ENCODE measurements around the gene KCNMA1.

Gene KCNMA1

DNA sequence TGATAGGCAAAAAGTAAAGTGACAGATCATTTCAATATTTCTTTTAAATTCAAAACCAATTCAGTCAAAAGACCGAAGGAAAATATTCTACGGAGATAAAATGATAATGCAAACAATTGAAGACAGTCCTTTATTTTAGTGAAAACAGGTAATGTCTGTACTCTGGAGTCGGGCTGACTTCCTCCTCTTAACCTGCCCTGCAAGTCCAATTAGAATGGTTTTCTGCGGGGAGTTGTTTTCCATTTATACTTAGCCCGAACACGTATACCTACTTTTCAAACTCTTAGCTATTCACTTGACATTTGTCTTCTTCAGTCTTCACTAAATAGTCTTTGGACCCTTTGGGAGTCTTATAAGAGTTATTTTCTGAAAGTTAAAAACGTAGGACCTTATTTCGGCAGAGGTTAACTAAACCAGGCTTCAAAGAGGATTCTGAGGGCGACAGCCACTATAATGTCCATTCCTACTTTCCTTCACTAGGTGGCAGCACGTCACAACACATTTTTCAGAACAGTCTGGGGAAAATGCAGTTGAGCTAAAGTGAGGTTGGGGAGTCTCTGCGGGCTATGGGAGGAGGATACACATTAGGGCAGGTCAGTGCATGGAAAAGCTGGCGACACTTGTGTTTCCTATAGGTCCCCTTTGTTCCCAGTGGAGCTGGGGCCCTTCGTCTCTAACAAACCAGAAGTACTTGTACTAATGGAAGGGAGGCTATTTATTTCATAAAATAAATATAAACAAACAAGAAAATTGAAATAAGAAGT lies 472.0 kb downstream of the KCNMA1 start:
- no peak for ATAC-seq

DNA sequence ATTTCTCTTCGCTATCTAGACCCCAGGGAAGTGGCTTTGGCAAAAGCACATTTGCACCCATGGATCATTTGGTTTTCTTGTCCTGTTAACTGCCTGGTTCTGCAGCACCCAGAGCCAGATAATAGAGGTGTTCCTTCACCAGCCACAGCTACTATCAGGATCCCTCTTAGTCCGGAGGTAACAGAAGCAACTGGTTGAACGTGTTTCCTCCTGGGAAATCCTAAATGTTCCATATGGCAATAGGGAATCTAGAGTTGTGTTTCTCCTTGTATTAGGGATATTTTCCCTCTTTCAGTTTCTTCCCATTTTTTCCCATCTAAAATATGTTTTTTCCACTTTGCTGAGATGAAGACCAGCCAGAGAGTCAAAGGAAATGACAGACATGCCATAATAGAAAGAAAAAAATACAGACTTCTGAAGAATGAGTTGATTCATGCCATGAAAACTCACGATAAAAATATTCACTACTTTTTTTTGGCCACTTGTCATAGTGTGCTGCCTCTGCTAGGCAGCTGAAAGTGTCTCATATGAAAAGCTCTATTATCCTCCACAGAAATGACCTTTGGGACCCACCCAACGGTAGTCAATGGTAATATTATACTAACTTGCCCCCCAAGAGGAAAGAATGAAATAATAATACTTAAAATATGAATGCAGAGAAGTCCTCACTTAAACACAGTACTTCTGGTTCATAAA lies 472.8 kb downstream of the KCNMA1 start:
- no peak for ATAC-seq

DNA sequence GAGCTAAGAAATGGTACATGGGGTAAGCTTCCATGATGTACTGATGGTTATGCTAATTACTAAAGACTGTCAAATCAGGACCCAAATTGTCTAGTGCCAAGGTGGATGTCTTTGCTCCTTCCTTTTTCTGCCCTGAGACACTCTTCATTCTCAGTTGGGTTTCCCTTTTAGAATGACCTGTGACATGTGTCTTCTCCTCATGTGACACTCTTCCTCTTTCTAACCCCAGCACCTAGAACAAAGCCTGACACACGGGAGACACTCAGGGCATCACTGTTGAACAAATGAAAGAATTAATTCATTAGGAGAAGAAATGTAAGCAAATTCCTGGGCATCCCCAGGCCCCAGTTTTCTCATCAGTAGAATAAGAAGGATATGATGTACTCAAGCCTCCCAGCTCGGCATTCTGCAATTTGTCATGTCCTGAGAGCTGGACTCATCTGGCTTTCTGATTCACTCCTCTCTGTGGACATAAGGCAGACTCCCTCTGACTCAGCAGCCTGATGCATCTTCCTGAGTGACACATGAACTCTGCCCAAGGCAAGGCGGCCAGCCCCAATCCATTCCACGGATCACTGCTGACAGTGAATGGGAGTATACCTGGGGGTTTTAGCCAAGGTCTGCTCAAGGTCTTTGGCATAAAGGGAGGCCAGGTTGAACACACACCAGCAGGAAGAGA lies 473.8 kb downstream of the KCNMA1 start:
- ATAC-seq: no peak

DNA sequence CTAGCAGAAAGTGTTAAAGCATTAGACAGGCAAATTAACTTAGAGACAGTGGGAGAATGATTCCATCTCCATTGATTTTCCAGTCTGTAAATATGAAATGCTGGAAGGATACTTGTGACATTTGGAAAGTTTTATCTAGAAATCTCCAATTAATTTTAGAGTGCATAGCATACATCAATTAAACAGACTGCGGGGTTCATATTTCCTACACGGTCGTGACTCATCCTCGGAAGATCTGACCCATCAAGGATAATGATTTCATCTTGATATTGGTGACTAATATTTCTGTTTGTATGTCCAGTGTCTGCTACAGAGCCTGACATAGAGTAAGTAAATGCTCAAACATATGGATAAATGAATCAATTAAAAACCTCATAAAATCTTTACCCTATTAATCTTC lies 474.9 kb downstream of the KCNMA1 start:
- ATAC-seq: no peak

DNA sequence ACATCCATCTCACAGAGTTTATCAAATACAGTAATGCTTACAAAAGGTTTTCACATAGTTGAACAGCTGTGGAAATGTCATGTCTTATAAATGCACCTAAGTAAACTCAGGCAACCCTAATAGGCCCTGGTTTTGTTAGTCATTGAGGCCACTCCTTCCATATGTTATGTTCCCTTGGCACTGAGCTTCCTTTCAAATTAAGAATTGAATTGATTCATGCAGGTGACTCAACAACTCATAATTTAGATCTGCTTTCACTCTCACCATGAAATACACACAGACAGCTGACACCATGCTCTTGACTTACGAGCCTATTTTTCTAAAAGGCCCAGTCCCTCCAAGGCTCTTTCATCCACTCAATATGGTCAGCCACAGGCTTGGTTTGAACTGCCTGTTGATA lies 476.9 kb downstream of the KCNMA1 start:
- no peak for ATAC-seq

DNA sequence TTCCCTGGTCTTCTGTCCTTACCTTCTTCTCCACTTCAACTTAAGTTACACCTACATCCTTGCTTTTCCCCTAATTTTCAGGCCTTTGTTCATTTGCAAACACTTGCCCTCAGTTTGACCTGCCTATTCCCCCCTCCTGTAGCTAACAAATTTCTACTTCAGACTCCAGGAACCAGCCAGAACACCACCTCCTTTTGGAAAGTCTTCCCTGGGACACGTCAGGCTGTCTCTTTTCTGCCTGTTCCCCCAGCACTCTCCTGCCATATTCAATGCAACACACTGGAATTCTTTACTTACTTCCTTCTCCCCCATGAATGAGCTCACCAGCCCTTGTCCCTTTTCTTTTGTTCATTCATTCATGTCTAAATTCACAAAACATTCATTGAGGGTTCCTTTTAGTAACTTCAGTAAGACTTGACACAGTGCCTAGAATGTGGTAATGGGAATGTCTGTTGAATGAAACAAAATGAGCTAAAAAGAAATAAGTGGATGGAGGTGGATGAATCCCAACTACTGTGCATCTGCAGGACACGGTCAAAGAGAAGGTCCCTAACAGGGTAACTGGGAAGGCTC lies 478.0 kb downstream of the KCNMA1 start:
- ATAC-seq: no peak

DNA sequence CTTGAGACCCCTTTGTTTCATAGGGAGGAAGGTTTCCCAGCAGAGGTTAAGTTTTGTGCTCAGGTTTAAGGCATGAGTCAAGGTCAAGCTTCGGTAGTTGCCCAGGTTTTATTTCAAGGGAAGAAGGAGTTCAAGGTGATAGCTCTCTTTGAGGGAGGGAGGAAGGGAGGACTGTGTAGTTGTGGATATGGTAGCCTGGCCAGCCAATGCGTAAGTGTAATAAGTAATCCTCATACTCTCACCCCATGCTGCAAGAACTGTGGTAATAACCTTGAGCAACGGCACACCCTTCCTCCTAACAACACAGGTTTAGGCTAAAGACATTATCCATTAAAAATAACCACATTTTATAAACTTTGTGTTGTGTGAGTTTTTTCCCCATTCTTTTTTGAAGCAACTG lies 478.9 kb downstream of the KCNMA1 start:
- ATAC-seq: no peak

DNA sequence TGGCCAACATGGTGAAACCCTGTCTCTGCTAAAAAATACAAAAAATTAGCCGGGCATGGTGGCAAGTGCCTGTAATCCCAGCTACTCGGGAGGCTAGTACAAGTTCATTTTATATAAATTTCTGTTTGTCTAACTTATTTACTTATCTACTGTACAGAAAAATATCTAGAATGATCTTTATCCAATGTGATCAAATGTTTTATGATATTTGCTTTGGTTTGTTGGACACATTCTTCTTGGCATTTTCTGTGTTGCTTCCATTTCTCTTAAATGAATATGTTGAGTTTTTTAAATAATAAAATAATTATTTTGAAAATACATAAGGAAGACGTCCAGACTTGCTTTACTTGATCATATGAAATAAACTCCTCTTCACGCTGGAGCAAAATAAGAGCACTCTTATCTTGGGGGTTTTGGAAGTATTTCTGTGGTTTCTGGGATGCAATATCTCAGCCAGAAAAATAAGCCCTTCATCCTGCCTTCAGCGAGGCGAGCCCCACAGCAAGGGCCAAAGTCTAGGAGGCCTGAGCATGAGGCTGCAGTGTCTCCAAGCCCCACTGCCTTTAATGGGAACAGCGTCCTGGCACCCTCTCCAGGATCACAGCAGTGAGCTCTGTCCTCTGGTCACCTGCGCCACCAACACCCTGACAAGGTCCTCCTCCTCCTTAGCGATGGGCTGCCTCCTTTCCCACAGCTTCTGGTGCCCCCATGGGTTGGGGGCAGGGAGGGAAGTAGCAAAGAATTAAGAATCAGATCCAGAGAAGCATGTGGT lies 480.2 kb downstream of the KCNMA1 start:
- no peak for ATAC-seq

DNA sequence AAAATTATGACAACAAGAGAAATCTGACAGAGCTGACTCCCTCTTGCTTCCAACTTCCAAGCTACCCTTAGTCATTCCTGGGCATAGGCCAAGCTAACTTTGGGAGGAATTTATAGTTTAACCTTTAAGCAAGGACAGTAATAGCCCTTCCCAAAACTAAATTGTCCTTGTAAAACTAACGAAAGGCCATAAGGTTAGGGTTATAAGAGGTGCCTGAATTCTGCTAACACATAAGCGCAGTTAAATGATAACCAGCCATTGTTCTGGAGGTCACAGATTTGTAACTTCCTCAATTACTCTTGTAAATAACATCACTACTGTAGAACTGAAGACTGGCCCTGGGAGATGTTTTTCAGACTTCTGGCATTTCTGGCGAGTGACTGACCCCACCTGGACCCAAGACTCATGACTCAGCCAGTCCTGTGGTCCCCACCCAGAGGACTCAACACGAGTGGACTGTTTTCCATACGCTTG lies 481.2 kb downstream of the KCNMA1 start:
- ATAC-seq: no peak

DNA sequence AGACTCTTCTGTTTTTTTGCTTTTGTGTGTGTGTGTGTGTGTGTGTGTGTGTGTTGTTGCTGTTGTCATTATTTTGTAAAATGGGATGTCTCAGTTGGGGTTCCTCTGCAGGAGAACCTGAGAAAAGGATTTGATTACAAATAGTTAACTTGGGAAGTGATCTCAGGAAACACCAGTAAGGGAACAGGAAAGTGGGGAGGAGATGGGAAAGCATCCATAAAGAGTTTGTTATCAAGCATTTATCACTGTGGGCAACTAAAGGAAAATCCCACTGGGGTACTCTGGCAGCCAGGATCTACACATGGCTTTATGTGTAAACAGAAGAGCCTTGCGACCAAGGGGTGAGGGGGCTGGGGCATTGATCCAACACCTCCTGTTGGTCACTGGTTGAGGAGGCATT lies 485.4 kb downstream of the KCNMA1 start:
- no peak for ATAC-seq

DNA sequence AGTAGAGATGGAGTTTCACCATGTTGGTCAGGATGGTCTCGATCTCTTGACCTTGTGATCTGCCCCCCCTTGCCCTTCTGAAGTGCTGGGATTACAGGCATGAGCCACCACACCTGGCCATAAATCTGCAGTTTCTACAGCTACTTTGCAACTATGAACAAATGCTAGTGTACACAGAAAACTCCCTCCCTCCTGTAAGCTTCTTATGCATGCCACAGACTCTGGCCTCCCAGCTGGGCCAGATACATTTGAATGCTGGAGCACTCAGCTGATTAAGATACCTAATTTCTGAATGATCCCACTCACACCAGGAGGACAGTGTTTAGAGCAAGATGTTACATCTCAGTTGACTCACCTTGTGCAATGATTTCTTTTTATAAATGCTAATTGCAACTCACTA lies 486.2 kb downstream of the KCNMA1 start:
- ATAC-seq: no peak

DNA sequence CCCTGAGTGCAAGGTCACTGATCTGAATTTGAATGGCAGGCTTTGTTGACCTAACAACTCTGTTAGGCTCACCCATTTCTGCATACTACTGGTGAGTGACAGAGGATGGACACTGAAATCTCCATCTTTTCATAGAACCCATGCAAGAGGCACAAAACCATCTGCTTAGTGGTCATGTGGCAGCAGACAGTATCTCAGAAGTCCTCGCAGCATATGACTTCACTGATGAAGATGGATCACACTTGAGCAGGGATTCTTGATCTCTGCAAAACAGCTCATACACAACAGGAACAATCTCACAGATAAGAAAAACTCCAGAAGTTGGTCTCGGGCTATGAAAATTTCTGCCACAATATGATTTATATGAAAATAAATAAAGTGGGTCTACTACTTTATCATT lies 487.9 kb downstream of the KCNMA1 start:
- no peak for ATAC-seq

DNA sequence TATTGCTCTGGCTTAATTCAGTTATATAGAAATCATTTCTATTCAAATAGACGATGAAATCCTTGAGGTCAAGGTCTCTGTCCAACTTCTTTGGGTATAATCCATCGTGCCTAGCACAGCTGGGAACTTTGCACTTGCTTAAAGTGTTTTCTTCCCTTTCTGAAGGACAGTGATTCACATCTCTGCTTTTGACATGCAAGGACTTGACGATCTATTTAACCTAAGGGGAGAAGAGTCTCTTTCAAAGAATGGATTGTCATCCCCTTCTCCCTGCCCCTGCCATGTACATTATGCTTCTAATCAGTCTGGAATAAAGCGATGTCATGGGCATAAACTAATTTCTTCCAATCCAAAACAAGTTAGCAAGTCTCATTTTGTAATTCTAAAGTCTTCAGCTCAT lies 488.6 kb downstream of the KCNMA1 start:
- ATAC-seq: no peak

DNA sequence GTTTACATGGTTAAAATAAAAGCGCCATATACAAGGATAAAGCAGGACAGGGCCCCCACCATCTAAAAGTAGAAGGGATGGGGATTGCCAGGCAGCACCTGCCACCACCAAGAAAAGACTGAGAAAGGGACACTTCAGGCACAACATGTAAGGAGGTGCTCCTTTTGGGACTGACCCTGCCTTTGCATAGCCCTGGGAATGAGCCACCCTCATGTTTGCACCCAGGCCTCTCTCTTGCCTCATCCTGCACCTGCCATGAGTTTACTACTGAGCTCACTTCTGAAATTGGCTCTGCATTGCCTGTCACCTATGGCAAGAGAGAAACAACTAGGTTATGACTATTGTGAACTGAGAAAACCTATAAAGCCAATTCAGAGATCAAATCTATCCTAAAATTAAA lies 489.7 kb downstream of the KCNMA1 start:
- no peak for ATAC-seq

DNA sequence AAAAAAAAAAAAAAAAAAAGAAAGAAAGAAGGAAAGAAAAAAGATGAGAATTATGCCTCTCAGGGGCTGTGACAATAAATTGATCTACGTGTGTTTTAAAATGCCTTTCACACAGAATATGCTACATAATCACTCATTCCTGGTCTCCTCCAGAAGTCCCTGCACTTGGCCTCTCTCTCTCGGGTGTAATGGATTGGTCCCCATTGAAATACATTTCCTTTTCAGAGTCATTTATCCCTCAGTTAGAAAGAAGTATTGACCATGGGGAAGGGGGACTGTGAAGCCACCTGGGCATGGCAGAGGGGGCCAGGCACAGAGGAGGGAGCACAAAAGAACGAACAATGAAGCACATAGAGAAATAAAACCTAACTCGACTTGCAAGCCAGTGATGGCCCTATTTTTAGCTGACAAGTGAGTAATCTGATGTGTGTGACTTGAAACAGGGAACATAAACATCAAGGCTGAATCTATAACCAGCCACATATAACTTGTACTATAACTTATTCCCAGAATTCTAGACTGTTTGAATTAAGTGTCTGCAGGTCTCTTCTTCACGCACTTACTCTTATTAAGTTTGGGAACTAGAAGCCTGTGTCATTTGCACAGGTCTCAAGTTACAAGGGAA lies 490.8 kb downstream of the KCNMA1 start:
- no peak for ATAC-seq

DNA sequence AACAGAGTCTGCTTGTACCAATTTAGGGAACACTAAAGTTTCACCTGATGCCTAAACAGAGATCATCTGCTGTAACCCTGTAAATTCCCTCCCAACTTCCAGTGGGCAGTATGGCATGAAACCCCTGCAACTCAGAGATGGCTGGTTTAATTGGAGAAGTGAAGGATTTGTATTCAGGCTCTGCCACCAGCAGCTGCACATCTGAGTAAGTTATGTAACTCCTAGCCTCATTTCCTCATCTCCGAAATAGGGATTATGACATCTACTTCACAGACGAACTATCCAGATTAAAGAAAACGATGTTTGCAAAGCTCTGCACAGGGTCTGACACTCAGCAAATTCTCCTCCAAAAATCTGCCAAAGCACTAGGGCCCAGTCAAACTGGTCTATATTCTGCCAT lies 493.0 kb downstream of the KCNMA1 start:
- no peak for ATAC-seq

DNA sequence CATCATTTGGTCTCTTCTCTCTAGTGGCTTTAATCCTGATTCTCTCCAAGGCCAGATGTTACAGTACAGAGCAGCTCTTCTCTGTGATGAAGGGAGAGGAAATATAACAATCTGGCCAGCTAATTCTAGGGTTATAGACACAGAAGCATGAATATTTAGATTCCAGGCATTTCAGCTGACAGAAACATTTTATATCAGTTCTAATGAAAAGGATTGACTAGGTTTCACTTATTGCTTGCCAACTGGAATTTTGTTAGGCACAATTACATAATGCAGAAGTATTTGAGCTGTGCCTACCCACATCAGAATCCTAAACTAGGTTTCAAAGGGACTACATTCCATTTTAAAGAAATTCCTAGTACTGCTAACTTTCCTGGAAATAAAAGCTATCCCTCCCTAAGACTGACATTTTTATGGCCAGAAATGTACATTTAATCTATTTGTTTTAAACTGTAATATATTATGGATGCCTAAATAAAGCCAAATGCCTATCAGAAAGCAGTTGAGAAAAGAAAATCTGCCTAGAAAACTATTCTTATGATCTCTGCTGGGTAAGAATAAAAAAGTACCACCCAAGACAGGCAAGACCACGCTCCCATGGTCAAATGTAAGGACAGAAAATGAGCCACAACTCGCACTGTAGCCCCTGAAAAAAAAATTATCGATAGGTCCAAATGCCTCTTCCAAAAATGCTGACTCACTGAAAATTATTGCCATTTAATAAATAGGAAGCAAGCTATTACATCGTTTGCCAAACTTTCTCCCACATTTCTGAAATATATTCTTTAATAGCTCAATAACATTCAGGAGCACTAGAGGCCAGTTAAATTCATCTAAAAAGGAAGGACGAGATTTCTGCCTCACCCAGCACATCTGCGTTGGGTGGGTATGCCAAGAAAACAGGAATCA lies 498.1 kb downstream of the KCNMA1 start:
- no peak for ATAC-seq

DNA sequence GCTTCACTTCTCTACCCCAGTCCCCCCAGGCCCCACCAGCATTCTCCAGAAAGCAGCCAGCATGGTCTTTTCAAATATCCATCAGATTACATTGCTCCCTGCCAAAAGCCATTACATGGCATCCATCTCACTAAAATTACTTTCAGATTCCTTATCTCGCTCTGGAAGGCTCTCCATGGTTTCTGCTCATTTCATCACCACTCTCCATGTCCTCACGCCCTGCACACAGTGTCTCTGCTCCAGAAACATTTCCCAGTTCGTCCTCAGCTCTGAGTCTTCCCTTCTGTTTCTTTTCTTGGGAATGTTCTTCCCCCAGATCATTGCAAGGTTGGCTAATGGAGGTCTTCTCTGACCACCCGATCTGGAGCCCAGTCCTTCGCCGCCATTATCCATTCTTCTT lies 499.1 kb downstream of the KCNMA1 start:
- no peak for ATAC-seq

DNA sequence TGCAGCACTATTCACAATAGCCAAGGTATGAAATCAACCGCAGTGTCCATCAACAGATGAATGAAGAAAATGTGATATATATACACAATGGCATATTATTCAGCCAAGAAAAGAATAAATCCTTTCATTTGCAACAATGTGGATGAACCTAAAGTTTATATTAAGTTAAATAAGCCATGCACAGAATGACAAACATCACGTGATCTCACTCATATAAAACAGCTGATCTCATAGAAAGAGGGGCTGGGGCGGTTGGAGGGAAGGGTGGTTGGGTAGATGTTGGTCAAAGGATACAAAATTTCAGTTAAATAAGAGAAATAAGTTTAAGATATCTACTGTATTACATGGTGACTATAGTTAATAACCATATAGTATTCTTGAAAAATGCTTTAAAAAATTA lies 502.1 kb downstream of the KCNMA1 start:
- ATAC-seq: no peak

DNA sequence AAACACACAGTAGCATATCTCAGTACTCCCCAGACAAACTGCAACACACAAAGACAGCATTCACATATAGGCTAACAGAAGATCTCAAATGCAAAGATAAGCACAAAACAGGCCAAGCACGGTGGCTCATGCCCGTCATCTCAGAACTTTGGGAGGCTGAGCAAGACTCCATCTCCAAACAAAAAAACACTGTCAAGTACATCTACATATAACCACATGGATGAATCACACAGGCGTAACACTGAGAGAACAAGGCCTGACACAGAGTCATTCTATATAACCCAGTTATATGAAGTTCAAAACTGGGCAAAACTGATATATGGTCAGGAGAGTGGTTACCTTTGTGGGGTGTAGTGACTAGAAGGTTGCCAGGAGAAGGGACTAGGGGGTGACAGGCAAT lies 506.4 kb downstream of the KCNMA1 start:
- no peak for ATAC-seq

DNA sequence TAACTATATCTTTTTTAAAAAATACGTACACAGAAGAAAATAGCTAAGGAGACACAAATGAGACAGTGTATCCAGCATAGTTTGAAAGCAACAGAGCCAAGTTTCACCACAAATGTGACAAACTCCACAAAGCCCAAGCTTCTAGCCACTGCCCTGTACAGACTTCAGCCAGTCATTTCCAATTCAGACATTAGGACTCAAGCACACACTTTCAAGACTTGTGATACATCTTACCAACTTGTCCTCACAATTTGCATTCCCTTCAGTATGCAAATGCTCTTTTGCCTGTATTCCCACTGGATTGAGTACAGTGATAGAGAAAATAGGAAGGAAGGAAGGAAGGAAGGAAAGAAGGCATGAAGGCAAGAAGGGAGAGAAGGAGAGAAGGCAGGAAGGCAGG lies 510.4 kb downstream of the KCNMA1 start:
- ATAC-seq: no peak

Data from activated CD4-positive, CD25-positive, alpha-beta regulatory T cell treated with anti-CD3 and anti-CD28 coated beads, Interleukin-2, amount 50 U/mL, for 24 hours (primary cell).